Renal cortical epithelial cell (primary cell): ENCODE results near the gene FADS2. TPM values are rescaled to one million over a fixed set of nuclear protein-coding genes. Genes with fewer than 3 reads are reported as not detected.
A peak's percentile ranks its signal among the peaks of the same experiment; 100 is the strongest.
"Not testable (repeated sequence)": the region's sequence is repeated elsewhere in the genome, so short reads cannot be mapped to it uniquely, and the experiment has no call there.

Source experiments
- DNase-seq: peaks from one replicate; pipeline ENCODE4 v3.0.0-alpha.2; 2011; ENCODE audit warnings: low read depth
- total RNA-seq: library from RNA; depleted of rRNA; stranded (reverse); fragments of >200 nt; gene quantifications from 2 replicates; pipeline ENCODE4 v1.2.3, GENCODE V29; 2014

FADS2 gene
- total RNA-seq, 1 donor from 2014 or later: 37.7 TPM

- no peak for DNase-seq
Measured at GRCh38 chr11:61868571-61869428, 40.7 kb downstream of the FADS2 start.

GRCh38 chr11:61869429-61869707 is 41.3 kb downstream of the FADS2 start:
- no peak for DNase-seq

GRCh38 chr11:61869708-61870451 is 41.8 kb downstream of the FADS2 start:
- DNase-seq: no peak

- no peak for DNase-seq
Measured at GRCh38 chr11:61870541-61871031, 42.5 kb downstream of the FADS2 start.

GRCh38 chr11:61871158-61871597 is 43.1 kb downstream of the FADS2 start:
- peak; percentile 52 for DNase-seq

GRCh38 chr11:61872935-61873565 is 45.0 kb downstream of the FADS2 start:
- no peak for DNase-seq

- no peak for DNase-seq
Measured at GRCh38 chr11:61873588-61874376, 45.7 kb downstream of the FADS2 start.

- no peak for DNase-seq
Measured at GRCh38 chr11:61874377-61874809, 46.3 kb downstream of the FADS2 start.

GRCh38 chr11:61874853-61875252 is 46.8 kb downstream of the FADS2 start:
- DNase-seq: no peak

- no peak for DNase-seq
Measured at GRCh38 chr11:61875698-61876097, 47.6 kb downstream of the FADS2 start.

- no peak for DNase-seq
Measured at GRCh38 chr11:61879152-61879551, 51.1 kb downstream of the FADS2 start.

GRCh38 chr11:61880031-61880430 is 51.9 kb downstream of the FADS2 start:
- no peak for DNase-seq

- DNase-seq: no peak
Measured at GRCh38 chr11:61880454-61880853, 52.4 kb downstream of the FADS2 start.

- DNase-seq: no peak
Measured at GRCh38 chr11:61881397-61881796, 53.3 kb downstream of the FADS2 start.

- DNase-seq: not testable (repeated sequence)
Measured at GRCh38 chr11:61882267-61882666, 54.2 kb downstream of the FADS2 start.

- DNase-seq: no peak
Measured at GRCh38 chr11:61882879-61883278, 54.8 kb downstream of the FADS2 start.

GRCh38 chr11:61883327-61883726 is 55.2 kb downstream of the FADS2 start:
- DNase-seq: no peak

- DNase-seq: no peak
Measured at GRCh38 chr11:61883947-61884346, 55.8 kb downstream of the FADS2 start.

GRCh38 chr11:61885166-61885778 is 57.2 kb downstream of the FADS2 start:
- no peak for DNase-seq

GRCh38 chr11:61885784-61886580 is 57.9 kb downstream of the FADS2 start:
- DNase-seq: no peak
